ENCODE results near the gene KIAA1614.

Gene KIAA1614

GRCh38 chr1:180970333-180971079 is 57.8 kb downstream of the KIAA1614 start:
- DNase-seq: no peak
- intact Hi-C loops (cut with DNase I): no loop called here

GRCh38 chr1:180971273-180971997 is 58.7 kb downstream of the KIAA1614 start:
- intact Hi-C loops (cut with DNase I): no loop called here
- no peak for DNase-seq

GRCh38 chr1:180973369-180973768 is 60.7 kb downstream of the KIAA1614 start:
- peak in 1 of 42 donors; percentile 40 for DNase-seq
- intact Hi-C loops (cut with DNase I): no loop called here

- intact Hi-C loops (cut with DNase I): no loop called here
- DNase-seq: no peak
Observed at GRCh38 chr1:180974236-180974635, 61.5 kb downstream of the KIAA1614 start.

- intact Hi-C loops (cut with DNase I): no loop called here
- DNase-seq: peak in 1 of 42 donors; percentile 25
Observed at GRCh38 chr1:180975551-180975950, 62.9 kb downstream of the KIAA1614 start.

GRCh38 chr1:180976191-180976590 is 63.5 kb downstream of the KIAA1614 start:
- peak in 1 of 42 donors; percentile 25 for DNase-seq
- intact Hi-C loops (cut with DNase I): no loop called here

- peak in 1 of 42 donors; percentile 33 for DNase-seq
- intact Hi-C loops (cut with DNase I): no loop called here
Observed at GRCh38 chr1:180976732-180977357, 64.1 kb downstream of the KIAA1614 start.

- peak in 5 of 42 donors; percentile 23 to 38 (median 25) for DNase-seq
Observed at GRCh38 chr1:180981596-180982387, 69.1 kb downstream of the KIAA1614 start.

GRCh38 chr1:180982422-180982821 is 69.7 kb downstream of the KIAA1614 start:
- intact Hi-C loops (cut with DNase I): no loop called here

More at GRCh38 chr1:180981596-180982387, 69.1 kb downstream of the KIAA1614 start:
- intact Hi-C loops (cut with DNase I): no loop called here

GRCh38 chr1:180988253-180988752 is 75.6 kb downstream of the KIAA1614 start:
- DNase-seq: peak in 11 of 42 donors; percentile 15 to 65 (median 29)
- intact Hi-C loops (cut with DNase I): no loop called here

More at GRCh38 chr1:180982422-180982821, 69.7 kb downstream of the KIAA1614 start:
- peak in 3 of 42 donors; percentile 15 to 54 (median 40) for DNase-seq

GRCh38 chr1:180994262-180994661 is 81.6 kb downstream of the KIAA1614 start:
- no peak for DNase-seq

GRCh38 chr1:180997843-180998504 is 85.3 kb downstream of the KIAA1614 start:
- no peak for DNase-seq
- intact Hi-C loops (cut with DNase I): no loop called here

More at GRCh38 chr1:180994262-180994661, 81.6 kb downstream of the KIAA1614 start:
- intact Hi-C loops (cut with DNase I): no loop called here

Measured in head of caudate nucleus (tissue), 42 donors.